ENCODE data around the gene EYS.

The EYS gene

GRCh38 chr6:65199121-65199520 lies 507.9 kb downstream of the EYS start:
- no peak for DNase-seq

GRCh38 chr6:65191471-65191870 lies 515.6 kb downstream of the EYS start:
- DNase-seq: no peak

- DNase-seq: no peak
Observed at GRCh38 chr6:65189236-65189881, 517.7 kb downstream of the EYS start.

- DNase-seq: no peak
Observed at GRCh38 chr6:65186826-65187225, 520.2 kb downstream of the EYS start.

- no peak for DNase-seq
Observed at GRCh38 chr6:65182681-65183080, 524.3 kb downstream of the EYS start.

GRCh38 chr6:65170273-65170672 lies 536.8 kb downstream of the EYS start:
- DNase-seq: no peak

- DNase-seq: no peak
Observed at GRCh38 chr6:65161661-65162060, 545.4 kb downstream of the EYS start.

- DNase-seq: no peak
Observed at GRCh38 chr6:65157025-65157424, 550.0 kb downstream of the EYS start.

GRCh38 chr6:65155083-65155482 lies 551.9 kb downstream of the EYS start:
- no peak for DNase-seq

GRCh38 chr6:65149841-65150240 lies 557.2 kb downstream of the EYS start:
- DNase-seq: no peak

- DNase-seq: no peak
Observed at GRCh38 chr6:65148839-65149238, 558.2 kb downstream of the EYS start.

- no peak for DNase-seq
Observed at GRCh38 chr6:65135567-65135966, 571.5 kb downstream of the EYS start.

GRCh38 chr6:65126667-65127066 lies 580.4 kb downstream of the EYS start:
- no peak for DNase-seq

GRCh38 chr6:65123521-65123920 lies 583.5 kb downstream of the EYS start:
- no peak for DNase-seq

GRCh38 chr6:65117817-65118409 lies 589.1 kb downstream of the EYS start:
- DNase-seq: no peak

GRCh38 chr6:65116326-65116725 lies 590.7 kb downstream of the EYS start:
- DNase-seq: no peak

- no peak for DNase-seq
Observed at GRCh38 chr6:65113581-65113980, 593.4 kb downstream of the EYS start.

- no peak for DNase-seq
Observed at GRCh38 chr6:65112435-65112834, 594.6 kb downstream of the EYS start.

GRCh38 chr6:65110031-65110430 lies 597.0 kb downstream of the EYS start:
- no peak for DNase-seq

- no peak for DNase-seq
Observed at GRCh38 chr6:65098349-65098748, 608.7 kb downstream of the EYS start.

- DNase-seq: no peak
Observed at GRCh38 chr6:65091561-65091960, 615.5 kb downstream of the EYS start.

- no peak for DNase-seq
Observed at GRCh38 chr6:65088575-65088974, 618.5 kb downstream of the EYS start.

- DNase-seq: no peak
Observed at GRCh38 chr6:65081756-65082155, 625.3 kb downstream of the EYS start.

GRCh38 chr6:65075705-65076230 lies 631.3 kb downstream of the EYS start:
- no peak for DNase-seq

- no peak for DNase-seq
Observed at GRCh38 chr6:65072500-65072899, 634.5 kb downstream of the EYS start.

Measured in activated CD4-positive, alpha-beta T cell treated with anti-CD3 and anti-CD28 coated beads for 1 hour (primary cell).